Midbrain (tissue), 1 donor: ENCODE results near the gene CNTNAP2.

Experiments
- DNase-seq: peaks from one replicate; lab custom pipeline; 2025; lab: John Stamatoyannopoulos, UW

CNTNAP2 gene

DNA sequence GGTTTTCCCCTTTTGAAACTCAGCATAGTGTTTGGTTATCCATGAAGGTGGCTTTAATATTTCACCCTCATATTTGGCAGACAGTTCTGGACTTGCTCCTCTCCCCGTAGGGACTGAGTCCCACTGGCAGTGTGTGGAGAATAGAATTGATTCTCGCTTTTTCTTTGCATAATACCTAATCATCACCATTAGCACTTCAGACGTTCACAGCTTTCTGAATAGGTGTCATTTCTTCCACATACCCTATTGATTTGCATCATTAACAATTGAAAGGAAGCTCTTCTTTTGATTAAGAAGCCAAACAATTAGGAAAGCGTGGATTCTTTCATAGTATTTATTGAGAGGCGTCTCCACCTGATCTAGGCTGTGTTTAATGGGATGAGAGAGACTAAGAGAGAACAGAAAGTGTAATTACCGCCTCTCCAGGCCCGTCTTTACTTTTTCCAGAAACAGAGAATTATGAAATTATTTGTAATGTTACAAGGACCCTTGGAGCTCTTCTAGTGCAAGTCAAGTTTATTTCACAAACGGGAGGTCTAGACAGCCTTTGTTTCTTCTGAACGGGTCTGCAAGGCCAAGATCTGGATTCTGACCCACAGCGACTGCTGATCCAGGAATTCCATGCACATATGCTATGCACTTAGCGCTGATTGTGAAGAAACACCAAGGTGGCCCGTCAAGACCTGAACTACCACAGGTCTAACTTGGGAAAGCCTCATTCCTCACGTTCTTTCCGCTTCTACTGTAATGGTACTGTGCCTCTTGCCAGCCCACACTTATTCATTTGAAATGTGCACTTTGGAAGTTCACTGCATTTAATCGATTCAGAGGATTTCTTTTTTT is 2224.1 kb downstream of the CNTNAP2 start:
- no peak for DNase-seq

DNA sequence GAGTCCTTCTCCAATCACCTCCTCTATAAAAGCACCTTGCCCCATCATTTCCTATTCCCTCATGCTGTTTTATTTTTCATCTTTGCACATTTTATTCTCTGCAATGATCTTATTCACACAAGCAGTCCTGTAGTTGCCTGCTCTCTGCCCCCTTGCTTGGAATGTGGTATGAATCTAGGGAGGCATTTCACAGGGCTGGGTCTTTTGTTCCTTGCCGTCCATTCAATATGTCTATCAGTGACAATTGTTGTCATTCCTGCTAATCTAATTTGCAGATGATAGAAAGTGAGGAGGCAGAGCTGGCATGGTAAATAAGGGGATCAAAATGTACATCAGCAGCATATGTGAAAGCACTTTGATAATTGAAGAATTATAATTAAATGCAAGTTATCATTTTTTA is 2227.8 kb downstream of the CNTNAP2 start:
- no peak for DNase-seq

DNA sequence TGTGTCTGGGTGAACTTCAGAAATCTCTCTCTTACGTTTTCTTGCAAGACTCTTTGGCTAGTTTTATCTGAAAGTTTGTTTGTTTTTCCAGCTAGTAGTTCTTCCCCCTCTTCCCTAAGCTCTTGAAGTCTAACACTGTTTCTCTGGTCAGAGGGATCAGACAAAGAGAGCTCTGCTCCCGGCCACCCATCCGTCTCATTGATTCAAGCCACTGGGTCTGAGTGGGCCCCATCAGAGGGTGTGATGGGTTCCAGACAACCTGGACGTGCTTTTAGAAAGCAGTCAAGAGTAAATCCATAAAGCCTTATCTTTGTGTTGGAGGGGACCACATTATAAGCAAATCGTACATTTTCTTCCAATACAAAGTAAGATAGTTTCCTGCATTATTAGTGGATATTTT is 2231.4 kb downstream of the CNTNAP2 start:
- DNase-seq = no peak

DNA sequence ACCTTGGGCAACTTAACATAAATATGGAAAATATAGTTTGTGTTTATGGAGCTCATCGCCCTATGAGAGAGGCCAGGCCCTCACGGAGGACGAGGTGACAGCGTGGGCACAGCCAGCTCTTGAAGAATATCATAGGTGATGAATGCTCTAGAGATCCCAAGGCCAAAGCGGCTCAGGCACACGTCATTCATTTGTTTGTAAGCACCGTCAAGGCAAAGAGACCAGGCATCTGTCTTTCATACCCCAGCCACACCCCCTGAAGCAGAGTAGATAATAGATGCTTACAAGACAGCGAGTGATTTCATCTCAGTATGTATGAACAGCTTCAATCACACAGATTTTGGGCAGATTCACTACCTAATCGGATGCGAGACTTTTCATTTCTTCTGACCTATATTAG is 2231.9 kb downstream of the CNTNAP2 start:
- DNase-seq = no peak

DNA sequence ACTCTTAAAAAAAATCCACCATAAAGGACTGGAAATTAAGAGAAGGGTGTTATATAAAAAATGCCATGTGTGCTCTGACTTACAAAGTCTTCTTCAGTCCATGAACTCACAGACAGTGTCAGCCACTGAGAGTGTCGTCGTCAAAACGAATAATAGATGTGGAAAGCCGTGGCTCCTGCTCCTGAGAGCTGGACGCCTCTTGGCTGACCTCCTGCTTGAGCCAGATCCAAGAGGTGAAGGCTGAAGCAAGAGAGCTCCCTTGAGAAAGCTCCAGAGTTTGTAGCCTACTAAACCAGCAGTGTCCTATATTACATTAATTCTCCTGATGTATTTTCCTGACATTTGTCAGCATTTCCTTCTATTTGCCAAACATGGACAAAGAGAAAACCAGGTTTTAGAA is 2239.7 kb downstream of the CNTNAP2 start:
- peak; percentile 29 for DNase-seq

DNA sequence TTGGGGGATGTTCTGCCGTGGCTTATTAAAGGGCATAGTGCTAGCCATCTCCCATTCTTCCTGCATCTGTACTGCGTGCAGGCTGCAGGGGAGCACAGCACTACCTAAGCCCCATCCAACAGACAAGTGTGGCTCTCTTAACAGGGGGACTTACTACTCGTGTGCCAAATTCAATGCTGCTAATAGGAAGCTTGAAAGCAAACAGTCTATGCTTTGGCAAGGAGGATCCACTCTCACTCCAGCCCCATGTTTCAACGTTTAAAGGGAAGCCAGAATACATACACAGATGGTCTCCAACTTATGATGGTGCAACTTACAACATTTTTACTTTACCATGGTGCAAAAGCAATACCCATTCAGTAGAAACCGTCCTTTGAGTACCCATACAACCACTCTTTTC is 2245.9 kb downstream of the CNTNAP2 start:
- no peak for DNase-seq

DNA sequence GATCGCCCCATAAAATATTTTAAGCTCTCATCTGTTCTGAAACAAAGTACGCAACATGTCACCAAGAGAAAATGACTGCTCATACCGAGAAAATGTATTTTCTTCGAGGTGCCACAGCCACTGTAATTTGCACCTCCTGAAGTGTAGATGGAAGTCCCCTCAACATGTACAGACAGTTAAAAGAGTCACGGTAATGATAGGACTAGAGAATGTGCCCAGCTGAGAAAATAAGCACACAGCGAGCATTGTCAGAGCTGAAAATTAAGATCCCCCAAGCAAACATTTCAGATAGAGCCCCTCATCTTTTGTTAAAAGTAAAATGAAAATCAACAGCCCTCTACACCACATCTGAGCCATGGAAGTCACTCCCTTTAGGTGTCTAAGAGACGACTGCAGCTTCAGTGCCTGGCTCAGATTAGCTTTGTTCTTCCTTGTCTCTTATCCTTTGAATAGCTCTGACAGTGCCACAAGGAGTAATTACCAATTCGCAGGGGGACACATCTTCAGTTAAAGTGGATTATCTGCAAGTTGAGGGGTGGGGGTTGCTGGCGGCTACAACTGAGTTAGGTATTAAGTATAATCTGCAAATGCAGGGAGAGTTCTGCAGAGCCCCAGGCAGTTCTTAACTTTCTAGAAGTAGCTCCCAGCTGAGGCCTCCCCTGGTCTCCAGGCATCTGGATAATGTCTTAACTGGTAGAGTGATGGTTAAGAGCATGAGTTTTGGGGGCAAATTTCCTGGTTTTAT is 2251.3 kb downstream of the CNTNAP2 start:
- DNase-seq = no peak

DNA sequence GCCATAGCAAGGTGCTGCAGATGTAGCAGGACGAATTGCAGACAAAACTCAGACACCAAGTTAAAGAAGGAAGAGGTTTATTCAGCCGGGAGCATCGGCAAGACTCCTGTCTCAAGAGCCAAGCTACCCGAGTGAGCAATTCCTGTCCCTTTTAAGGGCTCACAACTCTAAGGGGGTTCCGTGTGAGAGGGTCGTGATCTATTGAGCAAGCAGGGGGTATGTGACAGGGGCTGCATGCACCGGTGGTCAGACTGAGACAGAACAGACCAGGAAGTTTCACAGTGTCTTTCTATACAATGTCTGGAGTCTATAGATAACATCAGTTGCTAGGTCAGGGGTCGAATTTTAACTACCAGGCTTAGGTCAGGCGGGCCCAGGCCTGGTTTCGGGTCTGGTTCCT is 2252.0 kb downstream of the CNTNAP2 start:
- no peak for DNase-seq

DNA sequence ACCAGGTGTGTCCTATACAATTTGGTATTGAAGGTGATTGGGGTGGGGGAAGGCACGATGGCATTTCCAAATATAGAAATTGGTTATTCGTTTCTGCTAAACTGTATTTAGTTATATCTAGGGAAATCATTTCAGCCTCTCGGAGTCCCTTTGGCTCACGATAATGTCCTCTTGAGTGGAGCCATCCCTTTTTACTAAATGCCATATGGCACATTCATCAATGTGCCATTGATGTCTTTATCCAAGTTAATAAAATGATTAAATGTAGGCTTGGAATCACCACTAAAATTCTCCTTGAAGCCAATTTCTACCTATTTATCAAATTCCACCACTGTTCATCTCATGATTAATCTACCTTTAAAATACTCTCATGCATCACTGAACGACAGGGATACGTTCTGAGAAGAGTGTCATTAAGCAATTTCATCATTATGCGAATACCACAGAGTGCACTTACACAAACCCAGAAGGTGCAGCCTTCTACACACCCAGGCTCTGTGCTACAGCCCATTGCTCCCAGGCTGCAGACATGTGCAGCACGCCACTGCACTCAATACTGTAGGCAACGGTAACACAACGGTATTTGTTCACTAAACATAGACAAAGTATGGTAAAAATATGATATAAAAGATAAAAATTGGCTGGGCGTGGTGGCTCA is 2254.8 kb downstream of the CNTNAP2 start:
- no peak for DNase-seq

DNA sequence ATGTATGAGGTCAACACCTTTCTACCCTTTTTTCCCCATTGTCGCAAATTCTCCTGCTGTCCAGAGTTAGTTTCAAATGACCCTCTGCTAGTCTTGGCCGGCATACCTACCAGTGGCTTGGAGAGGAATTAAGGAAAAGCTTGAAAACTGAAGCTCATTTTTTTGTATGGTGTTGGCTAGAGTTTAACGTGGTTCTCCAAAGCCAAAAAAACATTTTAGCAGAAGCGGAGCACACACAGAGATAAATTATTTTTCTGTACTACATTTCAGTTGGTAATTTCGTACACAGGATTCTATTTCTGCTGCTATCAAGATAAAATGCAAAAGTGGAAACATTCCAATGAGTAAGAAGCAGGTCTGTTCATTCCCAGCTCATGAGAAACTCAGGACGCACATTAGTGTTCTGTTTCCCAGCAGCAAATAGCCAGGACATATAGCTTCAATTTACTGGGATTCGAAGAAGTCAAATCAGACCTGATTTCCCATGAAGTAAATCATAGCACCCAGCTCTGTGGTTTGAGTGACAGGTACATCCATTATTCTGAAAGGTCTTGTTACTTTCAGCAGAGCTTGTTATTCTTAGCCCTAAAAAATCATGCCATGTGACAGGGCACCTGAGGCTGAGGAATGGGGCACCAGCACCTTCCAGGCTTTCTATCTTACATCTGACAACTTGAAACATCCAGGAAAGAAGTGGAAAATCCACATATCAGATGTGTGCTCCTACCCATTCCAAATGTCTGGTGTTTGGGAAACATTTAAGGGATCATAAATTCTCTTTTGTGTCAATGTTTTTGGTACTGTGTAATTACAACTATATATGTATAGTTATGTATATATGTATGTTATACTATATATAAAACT is 2258.0 kb downstream of the CNTNAP2 start:
- no peak for DNase-seq

DNA sequence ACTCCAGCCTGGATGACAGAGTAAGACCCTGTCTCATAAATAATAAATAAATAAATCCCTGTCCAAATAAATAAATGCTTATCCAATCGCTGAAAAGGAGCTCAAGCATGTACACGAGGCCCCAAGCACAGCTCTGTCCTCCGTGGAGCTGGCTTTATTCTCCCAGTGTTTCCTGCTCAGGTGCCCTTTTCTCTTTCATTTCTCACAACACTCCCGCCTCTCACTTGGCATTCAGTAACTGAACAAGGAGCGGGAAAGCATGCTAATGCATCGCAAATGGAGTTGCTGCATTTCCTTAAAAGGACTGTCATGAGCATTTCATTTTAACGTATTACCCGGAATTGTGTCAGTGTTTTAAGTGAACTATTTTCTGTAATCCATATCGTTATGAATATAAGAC is 2263.1 kb downstream of the CNTNAP2 start:
- DNase-seq = no peak

DNA sequence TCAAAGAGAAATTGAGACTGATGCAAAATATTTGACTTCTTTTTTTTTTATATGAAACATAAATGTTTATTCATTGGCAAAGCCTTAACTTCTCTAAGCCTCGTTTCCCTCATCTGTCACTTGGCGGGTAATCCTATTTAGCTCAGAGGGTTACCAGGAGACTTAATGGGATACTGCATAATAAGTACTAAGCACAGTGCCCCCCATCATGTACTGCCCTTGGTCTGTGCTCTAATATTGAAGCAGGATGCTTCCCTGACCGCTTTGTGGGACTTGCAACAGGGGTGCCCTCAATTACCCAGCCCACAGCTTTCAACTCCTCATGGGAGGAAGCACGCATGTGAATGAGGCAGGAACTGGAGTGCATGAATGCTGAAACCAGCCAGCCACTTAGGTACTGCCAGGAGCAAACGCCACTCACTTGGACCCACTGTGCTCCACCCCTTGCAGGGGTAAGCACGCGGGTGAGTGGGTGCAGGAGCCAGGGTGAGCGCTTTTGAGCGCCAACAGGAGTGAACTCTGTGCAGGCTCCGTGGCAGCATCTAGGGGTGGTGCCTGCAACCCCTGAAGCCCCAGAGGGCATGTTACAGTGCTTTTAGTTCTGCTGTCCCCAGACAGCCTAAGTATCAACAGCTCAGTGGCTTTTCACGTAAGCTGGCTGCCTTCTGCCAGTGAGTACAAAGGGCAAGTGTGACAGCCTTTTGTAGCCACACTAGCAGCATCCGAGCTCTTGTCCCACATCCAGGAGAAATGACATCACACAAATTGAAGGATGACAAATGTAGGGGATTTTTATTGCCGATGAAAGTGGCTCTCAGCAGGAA is 2264.2 kb downstream of the CNTNAP2 start:
- no peak for DNase-seq

DNA sequence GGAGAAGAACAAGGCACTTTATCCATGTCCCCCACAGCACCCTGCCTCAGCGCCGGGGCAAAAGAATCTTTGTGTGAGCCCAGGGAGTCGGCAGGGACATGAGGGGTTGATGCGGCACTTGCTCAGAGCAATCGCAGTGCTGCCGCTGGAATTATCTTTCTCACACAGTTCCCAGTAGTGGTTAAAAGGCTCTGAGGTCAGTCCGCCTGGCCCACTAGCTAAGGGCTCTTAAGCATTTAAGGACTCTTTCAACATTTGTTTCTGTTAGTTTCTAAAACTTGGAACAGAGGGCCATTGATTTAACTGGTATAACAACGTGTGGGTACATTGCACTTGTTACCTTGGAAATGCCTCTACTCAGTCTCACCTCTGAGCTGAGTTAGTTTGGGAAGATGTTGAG is 2266.0 kb downstream of the CNTNAP2 start:
- no peak for DNase-seq

DNA sequence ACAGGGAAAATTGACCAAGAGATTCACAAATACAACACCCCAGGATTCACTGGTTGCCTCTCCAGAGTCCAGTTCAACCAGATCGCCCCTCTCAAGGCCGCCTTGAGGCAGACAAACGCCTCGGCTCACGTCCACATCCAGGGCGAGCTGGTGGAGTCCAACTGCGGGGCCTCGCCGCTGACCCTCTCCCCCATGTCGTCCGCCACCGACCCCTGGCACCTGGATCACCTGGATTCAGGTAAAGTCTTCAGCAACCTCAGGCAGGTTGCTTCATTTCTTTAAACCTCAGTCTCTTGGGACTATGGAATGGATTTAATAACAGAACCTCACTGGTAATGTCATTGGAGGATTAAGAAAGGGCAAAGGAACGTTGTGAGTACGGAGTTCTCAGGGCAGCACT is 2267.1 kb downstream of the CNTNAP2 start:
- no peak for DNase-seq

DNA sequence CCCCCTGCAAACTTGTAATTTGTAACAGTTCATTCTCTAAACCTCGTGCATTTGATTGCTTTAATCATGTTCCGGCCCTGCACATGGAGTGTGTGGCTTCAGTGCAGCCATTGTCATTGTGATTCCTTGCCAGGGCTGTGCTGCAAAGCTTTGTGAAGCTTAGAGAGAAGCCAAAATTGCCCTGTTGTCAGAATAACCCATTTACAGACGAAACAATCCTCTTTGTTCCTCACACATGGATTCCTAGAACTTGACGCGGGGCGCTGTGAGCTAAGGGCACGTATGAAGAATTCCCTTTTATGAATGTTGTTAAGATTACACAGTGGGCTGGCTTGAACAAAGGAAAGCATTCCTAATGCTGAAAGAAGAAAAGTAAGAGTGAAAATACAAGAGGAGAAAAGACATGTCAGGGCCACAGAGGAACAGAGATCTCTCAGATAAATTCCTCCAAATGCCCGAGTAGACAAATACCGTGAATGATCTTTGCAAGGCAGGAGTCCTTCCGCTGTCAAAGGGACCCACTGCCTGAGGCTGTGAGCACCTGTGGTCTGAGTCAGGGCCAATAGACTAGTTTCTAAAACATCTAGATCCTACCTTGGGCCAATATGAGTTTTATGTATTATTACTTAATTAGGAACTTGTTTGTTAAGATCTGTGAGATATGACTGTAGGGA is 2268.5 kb downstream of the CNTNAP2 start:
- peak; percentile 82 for DNase-seq

DNA sequence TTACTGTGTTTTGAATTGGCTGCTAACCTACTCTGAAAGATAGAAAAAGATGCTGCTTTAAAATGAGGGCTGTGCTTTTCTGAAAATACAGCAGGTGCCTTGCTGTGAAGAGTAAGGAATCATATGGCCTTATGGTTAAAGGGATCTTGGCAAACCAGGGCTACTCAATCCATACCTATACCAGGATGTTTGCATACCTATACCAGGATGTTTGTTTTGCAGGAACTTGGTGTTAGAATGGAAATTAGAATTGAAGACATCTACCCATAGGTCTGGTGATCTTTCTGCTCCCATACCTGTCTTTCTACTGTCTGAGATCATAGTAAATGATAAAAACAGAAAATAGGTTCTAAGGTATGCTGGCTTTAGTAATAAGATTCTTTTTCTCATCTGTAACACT is 2273.8 kb downstream of the CNTNAP2 start:
- DNase-seq = no peak

DNA sequence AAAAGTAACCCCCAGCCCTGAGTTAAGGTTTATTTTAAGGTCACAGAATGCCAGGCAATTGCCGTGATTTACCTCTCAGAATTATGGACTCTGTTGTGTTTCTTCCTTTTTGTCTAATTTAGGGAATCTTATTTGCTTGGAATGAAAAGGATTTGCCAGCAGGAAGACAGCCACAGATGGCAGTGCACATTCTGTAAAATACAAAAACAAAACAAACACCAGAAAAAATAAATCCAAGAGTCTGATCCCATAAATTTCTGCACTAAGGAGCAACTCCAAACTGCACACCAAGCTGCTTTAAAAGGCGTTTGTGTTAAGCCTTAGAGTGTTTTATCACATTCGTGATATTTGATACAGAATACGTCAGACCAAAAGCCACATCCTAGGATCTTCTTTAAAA is 2275.0 kb downstream of the CNTNAP2 start:
- DNase-seq = no peak

DNA sequence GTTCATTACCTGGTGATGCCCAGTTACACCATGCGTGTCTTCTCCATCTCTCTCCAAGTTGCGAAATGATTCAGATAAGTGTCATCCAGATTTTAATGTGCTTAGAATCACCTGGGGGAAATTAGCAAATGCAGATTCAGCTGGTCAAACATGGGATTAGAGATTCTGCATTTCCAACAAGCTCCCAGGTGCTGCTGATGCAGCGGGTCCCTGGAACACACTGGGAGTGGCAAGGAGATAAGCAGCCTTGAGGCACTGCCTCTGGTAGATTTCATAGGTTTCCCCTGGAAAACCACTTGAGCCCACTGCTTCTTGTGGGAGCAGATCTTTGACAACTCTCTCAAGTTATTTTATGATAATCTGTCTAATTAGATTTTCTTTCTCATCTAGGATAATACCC is 2278.0 kb downstream of the CNTNAP2 start:
- DNase-seq = no peak

DNA sequence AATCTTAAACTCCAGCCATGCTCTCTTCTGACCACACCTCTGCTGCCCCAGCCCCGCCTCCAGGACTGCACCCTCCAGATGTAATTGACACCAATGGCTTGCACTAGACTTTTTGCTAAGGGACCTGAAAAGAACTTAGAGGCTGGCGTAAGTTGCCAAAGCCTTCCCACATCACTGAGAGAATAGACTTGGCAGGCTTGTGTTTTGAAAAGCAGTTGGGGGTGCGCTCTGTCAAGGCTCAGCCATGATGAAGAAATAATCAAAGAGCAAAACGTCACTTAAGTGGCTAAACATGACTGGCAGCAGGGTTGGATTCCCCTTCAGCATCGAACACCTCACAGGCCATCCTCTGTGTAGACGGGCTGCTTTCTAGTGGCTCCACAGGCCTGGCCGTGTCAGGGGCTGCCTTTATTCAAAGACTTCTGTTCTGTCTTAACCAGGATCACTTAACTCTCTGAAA is 2278.8 kb downstream of the CNTNAP2 start:
- no peak for DNase-seq

DNA sequence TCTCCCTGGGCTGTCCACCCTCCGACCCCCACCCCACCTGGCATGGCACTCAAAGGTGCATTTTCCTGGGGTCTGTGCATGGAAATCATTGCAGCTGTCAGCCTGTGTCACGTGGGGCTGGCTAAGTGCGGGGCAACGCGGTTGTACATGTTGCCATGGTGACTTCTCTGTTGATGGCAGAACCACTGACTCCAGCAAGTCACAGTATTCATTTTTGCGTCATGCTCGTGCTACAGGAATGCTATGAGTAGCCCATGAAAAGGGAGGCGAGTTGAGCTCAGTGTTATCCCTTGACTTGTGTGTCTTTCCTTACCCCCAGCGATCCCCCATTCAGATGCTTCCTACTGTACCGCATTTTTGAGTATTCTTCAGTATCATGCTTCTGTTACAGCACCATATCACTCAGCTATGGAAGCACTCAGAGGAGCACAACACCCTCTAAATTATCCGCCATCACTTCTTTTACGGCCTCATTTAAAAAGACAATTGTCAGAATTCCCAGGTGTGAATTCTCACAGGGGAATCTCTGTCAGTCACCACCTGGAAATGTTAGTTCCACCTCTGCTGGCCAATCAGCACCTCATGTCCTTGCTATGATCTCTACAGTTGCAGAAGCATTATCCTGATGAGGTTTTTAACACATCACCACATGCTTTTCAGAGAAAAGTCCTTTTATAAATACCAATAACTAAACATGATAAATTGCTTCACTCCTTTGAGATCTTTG is 2279.6 kb downstream of the CNTNAP2 start:
- DNase-seq = no peak
